Neural progenitor cell (in vitro differentiated cells): ENCODE measurements around the gene C11orf58.

ENCODE experiments used
- CTCF ChIP-seq: fragments of 200-600 bp; sonication (generic); IDR thresholded peaks from 2 replicates; pipeline ENCODE4 v1.5.1; 2017; ENCODE audit warnings: antibody characterized with exemption, mild to moderate bottlenecking
- EZH2 ChIP-seq: fragments of 200-600 bp; sonication (generic); IDR thresholded peaks from 2 replicates; pipeline ENCODE4 v1.6.1; 2017; ENCODE audit warnings: antibody characterized with exemption, mild to moderate bottlenecking, moderate library complexity

- no peak for TF ChIP-seq CTCF
- TF ChIP-seq EZH2: no peak
Observed at GRCh38 chr11:16794047-16794818, 55.8 kb downstream of the C11orf58 start.
